ENCODE data around the gene PRKN.

GRCh38 chr6:162615016-162615705 is 112.4 kb downstream of the PRKN start:
- TF ChIP-seq EP300 (IDR thresholded peaks at IDR 0.05; ENCODE audit: low read depth) (no peak), CTCF (IDR thresholded peaks at IDR 0.05) (no peak)
